Lower leg skin (tissue), 4 donors: ENCODE results near the gene HDGFL2. TPM values are rescaled to one million over a fixed set of nuclear protein-coding genes. Genes with fewer than 3 reads are reported as not detected.

Experiments used
- DNase-seq, 2 donors: peaks; one replicate each; pipeline ENCODE4 v3.0.0-alpha.2; 2019; ENCODE audit warnings: low spot score in 2 of 2
- H3K4me3 ChIP-seq: fragments of 200-600 bp; sonication (generic); 2 replicates; pipeline ENCODE4 v1.5.1; 2017; ENCODE audit warnings: mild to moderate bottlenecking, low read depth; ENCODE audit not compliant: poor library complexity, severe bottlenecking
- CTCF ChIP-seq, 3 donors: fragments of 450-650 bp; IDR thresholded peaks; one replicate each; pipeline ENCODE4 v1.5.1; 2016; ENCODE audit warnings: antibody characterized with exemption in 3 of 3, mild to moderate bottlenecking in 3 of 3, moderate library complexity in 2 of 3
- POLR2A ChIP-seq, 2 donors: fragments of 450-650 bp; IDR thresholded peaks; one replicate each; pipeline ENCODE4 v1.6.1; 2016 to 2017; ENCODE audit warnings: antibody characterized with exemption in 2 of 2, mild to moderate bottlenecking in 1 of 2, moderate library complexity in 1 of 2
- WGBS, 2 donors: methylation state at CpG; one replicate each; pipeline ENCODE4 v1.1.5; 2018; 5-methylcytosine and 5-hydroxymethylcytosine counted together
- intact Hi-C: fragments of 100-400 bp; cut with DNase I; formaldehyde crosslinking; loops from one replicate; pipeline ENCODE4 v1.15.0; 2023; ENCODE audit warnings: low total_unique reads
- total RNA-seq, 4 donors: library from RNA; depleted of rRNA; stranded (reverse); fragments of >200 nt; gene quantifications; one replicate each; pipeline ENCODE4 v1.1.0, GENCODE V29; 2016

Gene HDGFL2
- total RNA-seq, 4 donors from 2014 or later, result 20.9 to 36.4 (median 30.1) TPM

GRCh38 chr19:4456843-4457653 lies 15.0 kb upstream of the HDGFL2 start:
- intact Hi-C loops, result no loop called here
- peak in 1 of 2 donors; percentile 89 for DNase-seq
- TF ChIP-seq CTCF (IDR thresholded peaks at IDR 0.05) (no peak), POLR2A (IDR thresholded peaks at IDR 0.05) (no peak)
- WGBS, 2 donors, result 2% methylated on average over 23 to 34 of the region's 53 CpGs
- H3K4me3 ChIP-seq, result peak overlapping the region; percentile 70

GRCh38 chr19:4457654-4458395 lies 14.3 kb upstream of the HDGFL2 start, which contains the start of gene UBXN6:
TSS of gene UBXN6 (minus strand) at chr19:4457794. CDS start at chr19:4457697, 97 bp downstream.
- 9 to 12% methylated on average over 50 to 51 of the region's 52 CpGs for WGBS, 2 donors
- intact Hi-C loops, result no loop called here
- peak; percentile 97 to 99 for DNase-seq
- peak within 1 kb of the TSS; percentile 70 for H3K4me3 ChIP-seq
- TF ChIP-seq CTCF (IDR thresholded peaks at IDR 0.05), result no peak
- no peak for TF ChIP-seq POLR2A (IDR thresholded peaks at IDR 0.05)

- TF ChIP-seq CTCF (IDR thresholded peaks at IDR 0.05), result no peak
- TF ChIP-seq POLR2A (IDR thresholded peaks at IDR 0.05), result no peak
- DNase-seq, result no peak
- 84% methylated on average over 8 of the region's 8 CpGs for WGBS, 2 donors
- no peak overlapping the region for H3K4me3 ChIP-seq
- intact Hi-C loops, result no loop called here
Measured at GRCh38 chr19:4464815-4465581, 7.1 kb upstream of the HDGFL2 start.

GRCh38 chr19:4467835-4468234 lies 4.3 kb upstream of the HDGFL2 start:
- TF ChIP-seq CTCF (IDR thresholded peaks at IDR 0.05) (no peak), POLR2A (IDR thresholded peaks at IDR 0.05) (no peak)
- no peak overlapping the region for H3K4me3 ChIP-seq
- intact Hi-C loops, result no loop called here
- DNase-seq, result no peak
- WGBS, 2 donors, result 85 to 86% methylated on average over 3 of the region's 3 CpGs

GRCh38 chr19:4471403-4472173 lies 509 bp upstream of the HDGFL2 start:
- WGBS, 2 donors, result 0 to 1% methylated on average over 33 of the region's 33 CpGs

More at GRCh38 chr19:4471403-4472173, 509 bp upstream of the HDGFL2 start:
- intact Hi-C loops, result no loop called here
- peak overlapping the region; percentile 19 for H3K4me3 ChIP-seq
- peak in 1 of 3 donors; percentile 37 for TF ChIP-seq CTCF (IDR thresholded peaks at IDR 0.05)
- TF ChIP-seq POLR2A (IDR thresholded peaks at IDR 0.05), result peak in 1 of 2 donors; percentile 29
- DNase-seq, result peak; percentile 99 to 100
